Measurements from ENCODE around the gene FOXO6. TPM values are rescaled to one million over a fixed set of nuclear protein-coding genes. Genes with fewer than 3 reads are reported as not detected.

The FOXO6 gene
- total and polyA plus RNA-seq, 2 experiments from 2014 or later: 0.68 to 4.2 TPM

DNA sequence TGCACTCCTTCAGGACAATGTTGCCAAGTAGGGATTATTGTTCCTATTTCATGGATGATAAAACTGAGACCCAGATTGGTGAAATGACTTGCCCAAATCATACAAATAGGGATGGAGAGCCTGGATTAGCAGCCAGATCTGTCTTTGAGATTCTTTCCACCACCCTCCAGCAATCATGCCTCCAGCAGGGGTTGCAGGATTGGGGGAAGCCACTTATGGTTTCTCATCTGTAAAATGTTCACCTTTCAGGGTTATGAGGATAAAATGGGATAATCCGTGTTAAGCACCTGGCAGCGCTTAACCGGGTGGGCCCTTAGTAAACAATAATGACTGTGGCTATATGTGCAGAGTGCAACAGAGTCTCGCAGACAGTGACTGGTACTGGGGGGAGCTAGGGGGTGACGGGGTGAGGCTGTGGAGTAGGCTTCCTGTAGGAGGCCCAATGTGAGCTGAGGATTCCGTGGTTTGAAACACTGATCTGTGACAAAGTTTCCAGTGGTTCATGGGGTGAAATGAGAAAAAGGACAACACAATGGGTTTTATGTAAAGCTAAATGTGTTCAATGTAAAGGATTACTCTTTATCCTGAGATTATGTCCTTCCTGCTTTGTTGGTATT, 33.7 kb upstream of the FOXO6 start:
- Histone ChIP-seq H3K27ac (ENCODE audit: low read depth) (no peak overlapping the region), H3K4me2 (no peak overlapping the region), H4K20me1 (replicated peaks; ENCODE audit: insufficient read depth) (no peaks in the 10 kb centered on the region), H2AFZ (no peak overlapping the region), H3K4me1 (ENCODE audit: insufficient read depth) (no peaks in the 10 kb centered on the region), H3K9me2 (ENCODE audit: insufficient read depth) (no peaks in the 10 kb centered on the region), H3F3A (replicated peaks; ENCODE audit: low read depth) (no peaks in the 10 kb centered on the region), H3K79me2 (replicated peaks; ENCODE audit: insufficient read depth) (no peaks in the 10 kb centered on the region), H3K36me3 (ENCODE audit: insufficient read depth) (no peaks in the 10 kb centered on the region), H3K27me3 (ENCODE audit: insufficient read depth) (no peaks in the 10 kb centered on the region), H3K4me3 (no peak overlapping the region)
- Mint-ChIP-seq H3K9me3 (no peaks in the 10 kb centered on the region), H3K4me3 (no peak overlapping the region), H3K36me3 (ENCODE audit: low read depth) (no peaks in the 10 kb centered on the region), H3K27me3 (ENCODE audit: insufficient read depth, low read depth, poor library complexity) (peaks cover 12% of the 10 kb centered on the region), H3K4me1 (peaks cover 8% of the 10 kb centered on the region; the same call in 2 of the 3 replicates), H3K27ac (no peak overlapping the region)
- no peak for ATAC-seq
- TF ChIP-seq ZNF114 (CRISPR knock-in tag; IDR thresholded peaks at IDR 0.05): no peak
- no peak for TF ChIP-seq NANOG (IDR thresholded peaks at IDR 0.05; ENCODE audit: borderline replicate concordance)
- TF ChIP-seq, protein P1, sequence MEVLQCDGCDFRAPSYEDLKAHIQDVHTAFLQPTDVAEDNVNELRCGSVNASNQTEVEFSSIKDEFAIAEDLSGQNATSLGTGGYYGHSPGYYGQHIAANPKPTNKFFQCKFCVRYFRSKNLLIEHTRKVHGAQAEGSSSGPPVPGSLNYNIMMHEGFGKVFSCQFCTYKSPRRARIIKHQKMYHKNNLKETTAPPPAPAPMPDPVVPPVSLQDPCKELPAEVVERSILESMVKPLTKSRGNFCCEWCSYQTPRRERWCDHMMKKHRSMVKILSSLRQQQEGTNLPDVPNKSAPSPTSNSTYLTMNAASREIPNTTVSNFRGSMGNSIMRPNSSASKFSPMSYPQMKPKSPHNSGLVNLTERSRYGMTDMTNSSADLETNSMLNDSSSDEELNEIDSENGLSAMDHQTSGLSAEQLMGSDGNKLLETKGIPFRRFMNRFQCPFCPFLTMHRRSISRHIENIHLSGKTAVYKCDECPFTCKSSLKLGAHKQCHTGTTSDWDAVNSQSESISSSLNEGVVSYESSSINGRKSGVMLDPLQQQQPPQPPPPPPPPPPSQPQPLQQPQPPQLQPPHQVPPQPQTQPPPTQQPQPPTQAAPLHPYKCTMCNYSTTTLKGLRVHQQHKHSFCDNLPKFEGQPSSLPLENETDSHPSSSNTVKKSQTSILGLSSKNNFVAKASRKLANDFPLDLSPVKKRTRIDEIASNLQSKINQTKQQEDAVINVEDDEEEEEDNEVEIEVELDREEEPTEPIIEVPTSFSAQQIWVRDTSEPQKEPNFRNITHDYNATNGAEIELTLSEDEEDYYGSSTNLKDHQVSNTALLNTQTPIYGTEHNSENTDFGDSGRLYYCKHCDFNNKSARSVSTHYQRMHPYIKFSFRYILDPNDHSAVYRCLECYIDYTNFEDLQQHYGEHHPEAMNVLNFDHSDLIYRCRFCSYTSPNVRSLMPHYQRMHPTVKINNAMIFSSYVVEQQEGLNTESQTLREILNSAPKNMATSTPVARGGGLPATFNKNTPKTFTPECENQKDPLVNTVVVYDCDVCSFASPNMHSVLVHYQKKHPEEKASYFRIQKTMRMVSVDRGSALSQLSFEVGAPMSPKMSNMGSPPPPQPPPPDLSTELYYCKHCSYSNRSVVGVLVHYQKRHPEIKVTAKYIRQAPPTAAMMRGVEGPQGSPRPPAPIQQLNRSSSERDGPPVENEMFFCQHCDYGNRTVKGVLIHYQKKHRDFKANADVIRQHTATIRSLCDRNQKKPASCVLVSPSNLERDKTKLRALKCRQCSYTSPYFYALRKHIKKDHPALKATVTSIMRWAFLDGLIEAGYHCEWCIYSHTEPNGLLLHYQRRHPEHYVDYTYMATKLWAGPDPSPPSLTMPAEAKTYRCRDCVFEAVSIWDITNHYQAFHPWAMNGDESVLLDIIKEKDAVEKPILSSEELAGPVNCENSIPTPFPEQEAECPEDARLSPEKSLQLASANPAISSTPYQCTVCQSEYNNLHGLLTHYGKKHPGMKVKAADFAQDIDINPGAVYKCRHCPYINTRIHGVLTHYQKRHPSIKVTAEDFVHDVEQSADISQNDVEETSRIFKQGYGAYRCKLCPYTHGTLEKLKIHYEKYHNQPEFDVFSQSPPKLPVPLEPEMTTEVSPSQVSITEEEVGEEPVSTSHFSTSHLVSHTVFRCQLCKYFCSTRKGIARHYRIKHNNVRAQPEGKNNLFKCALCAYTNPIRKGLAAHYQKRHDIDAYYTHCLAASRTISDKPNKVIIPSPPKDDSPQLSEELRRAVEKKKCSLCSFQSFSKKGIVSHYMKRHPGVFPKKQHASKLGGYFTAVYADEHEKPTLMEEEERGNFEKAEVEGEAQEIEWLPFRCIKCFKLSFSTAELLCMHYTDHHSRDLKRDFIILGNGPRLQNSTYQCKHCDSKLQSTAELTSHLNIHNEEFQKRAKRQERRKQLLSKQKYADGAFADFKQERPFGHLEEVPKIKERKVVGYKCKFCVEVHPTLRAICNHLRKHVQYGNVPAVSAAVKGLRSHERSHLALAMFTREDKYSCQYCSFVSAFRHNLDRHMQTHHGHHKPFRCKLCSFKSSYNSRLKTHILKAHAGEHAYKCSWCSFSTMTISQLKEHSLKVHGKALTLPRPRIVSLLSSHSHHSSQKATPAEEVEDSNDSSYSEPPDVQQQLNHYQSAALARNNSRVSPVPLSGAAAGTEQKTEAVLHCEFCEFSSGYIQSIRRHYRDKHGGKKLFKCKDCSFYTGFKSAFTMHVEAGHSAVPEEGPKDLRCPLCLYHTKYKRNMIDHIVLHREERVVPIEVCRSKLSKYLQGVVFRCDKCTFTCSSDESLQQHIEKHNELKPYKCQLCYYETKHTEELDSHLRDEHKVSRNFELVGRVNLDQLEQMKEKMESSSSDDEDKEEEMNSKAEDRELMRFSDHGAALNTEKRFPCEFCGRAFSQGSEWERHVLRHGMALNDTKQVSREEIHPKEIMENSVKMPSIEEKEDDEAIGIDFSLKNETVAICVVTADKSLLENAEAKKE (CRISPR knock-in tag; IDR thresholded peaks at IDR 0.05): no peak
- no peak for TF ChIP-seq POLR2AphosphoS5 (IDR thresholded peaks at IDR 0.05; ENCODE audit: low read depth)
- TF ChIP-seq, protein P2, sequence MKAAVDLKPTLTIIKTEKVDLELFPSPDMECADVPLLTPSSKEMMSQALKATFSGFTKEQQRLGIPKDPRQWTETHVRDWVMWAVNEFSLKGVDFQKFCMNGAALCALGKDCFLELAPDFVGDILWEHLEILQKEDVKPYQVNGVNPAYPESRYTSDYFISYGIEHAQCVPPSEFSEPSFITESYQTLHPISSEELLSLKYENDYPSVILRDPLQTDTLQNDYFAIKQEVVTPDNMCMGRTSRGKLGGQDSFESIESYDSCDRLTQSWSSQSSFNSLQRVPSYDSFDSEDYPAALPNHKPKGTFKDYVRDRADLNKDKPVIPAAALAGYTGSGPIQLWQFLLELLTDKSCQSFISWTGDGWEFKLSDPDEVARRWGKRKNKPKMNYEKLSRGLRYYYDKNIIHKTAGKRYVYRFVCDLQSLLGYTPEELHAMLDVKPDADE (IDR thresholded peaks at IDR 0.05): no peak
- TF ChIP-seq CREB1 (CRISPR knock-in tag; IDR thresholded peaks at IDR 0.05; ENCODE audit: low read depth): no peak
- TF ChIP-seq, protein P3, sequence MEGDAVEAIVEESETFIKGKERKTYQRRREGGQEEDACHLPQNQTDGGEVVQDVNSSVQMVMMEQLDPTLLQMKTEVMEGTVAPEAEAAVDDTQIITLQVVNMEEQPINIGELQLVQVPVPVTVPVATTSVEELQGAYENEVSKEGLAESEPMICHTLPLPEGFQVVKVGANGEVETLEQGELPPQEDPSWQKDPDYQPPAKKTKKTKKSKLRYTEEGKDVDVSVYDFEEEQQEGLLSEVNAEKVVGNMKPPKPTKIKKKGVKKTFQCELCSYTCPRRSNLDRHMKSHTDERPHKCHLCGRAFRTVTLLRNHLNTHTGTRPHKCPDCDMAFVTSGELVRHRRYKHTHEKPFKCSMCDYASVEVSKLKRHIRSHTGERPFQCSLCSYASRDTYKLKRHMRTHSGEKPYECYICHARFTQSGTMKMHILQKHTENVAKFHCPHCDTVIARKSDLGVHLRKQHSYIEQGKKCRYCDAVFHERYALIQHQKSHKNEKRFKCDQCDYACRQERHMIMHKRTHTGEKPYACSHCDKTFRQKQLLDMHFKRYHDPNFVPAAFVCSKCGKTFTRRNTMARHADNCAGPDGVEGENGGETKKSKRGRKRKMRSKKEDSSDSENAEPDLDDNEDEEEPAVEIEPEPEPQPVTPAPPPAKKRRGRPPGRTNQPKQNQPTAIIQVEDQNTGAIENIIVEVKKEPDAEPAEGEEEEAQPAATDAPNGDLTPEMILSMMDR (conservative IDR thresholded peaks at IDR 0.05; ENCODE audit: low read depth in 2 of 2): no peak
- no peak for DNase-seq (ENCODE audit: low spot score)
